DND-41 (cell line): ENCODE results near the gene NEURL3.

Source experiments
- ATAC-seq: fragments of 200-7000 bp; cut with Tn5 transposase; 3 replicates; pipeline ENCODE4 v1.9.1; 2021; ENCODE audit warnings: low read depth; ENCODE audit not compliant: insufficient read depth
- DNase-seq: peaks from one replicate; pipeline ENCODE4 v3.0.0-alpha.2; 2020
- H2AFZ ChIP-seq: 2 replicates; pipeline ENCODE4 v1.6.0; 2012; ENCODE audit warnings: low read depth, low read length
- H3K27ac ChIP-seq: 2 replicates; pipeline ENCODE4 v1.5.1; 2012; ENCODE audit warnings: low read length, inconsistent platforms
- H3K27me3 ChIP-seq: fragments of 200-600 bp; sonication (generic); 2 replicates; pipeline ENCODE4 v1.6.0; 2012; ENCODE audit warnings: low read length, mild to moderate bottlenecking, inconsistent platforms; ENCODE audit not compliant: insufficient read depth, poor library complexity
- H3K36me3 ChIP-seq: 2 replicates; pipeline ENCODE4 v1.5.1; 2012; ENCODE audit warnings: low read length, inconsistent platforms; ENCODE audit not compliant: insufficient read depth
- H3K4me1 ChIP-seq: 2 replicates; pipeline ENCODE4 v1.5.1; 2012; ENCODE audit warnings: mild to moderate bottlenecking, low read length; ENCODE audit not compliant: insufficient read depth
- H3K4me2 ChIP-seq: 2 replicates; pipeline ENCODE4 v1.6.0; 2012; ENCODE audit warnings: mild to moderate bottlenecking, moderate library complexity, low read length, inconsistent platforms; ENCODE audit not compliant: insufficient read depth
- H3K4me3 ChIP-seq, 2 experiments: fragments of 200-600 bp in 1 of 2; shearing (Covaris generic) in 1 of 2; 2 replicates each; pipeline ENCODE4 v1.5.1; 2012 to 2016; ENCODE audit warnings: inconsistent platforms in 2 of 2, low read length in 2 of 2, mild to moderate bottlenecking in 2 of 2, low read depth in 1 of 2, moderate library complexity in 1 of 2
- H3K79me2 ChIP-seq: 2 replicates; pipeline ENCODE4 v1.6.0; 2012; ENCODE audit warnings: low read length, inconsistent platforms; ENCODE audit not compliant: insufficient read depth
- H3K9ac ChIP-seq: 2 replicates; pipeline ENCODE4 v1.6.0; 2012; ENCODE audit warnings: low read depth, mild to moderate bottlenecking, inconsistent platforms, low read length, moderate library complexity
- H3K9me3 ChIP-seq: 2 replicates; pipeline ENCODE4 v1.5.1; 2012; ENCODE audit warnings: low read length, moderate library complexity, mild to moderate bottlenecking, inconsistent platforms; ENCODE audit not compliant: insufficient read depth, severe bottlenecking
- H4K20me1 ChIP-seq: 2 replicates; pipeline ENCODE4 v1.6.0; 2012; ENCODE audit warnings: low read length; ENCODE audit not compliant: insufficient read depth
- EZH2 ChIP-seq: IDR thresholded peaks from 3 replicates; pipeline ENCODE4 v1.6.1; 2012; ENCODE audit warnings: borderline replicate concordance, low read depth, mild to moderate bottlenecking, moderate library complexity, low read length, inconsistent platforms; ENCODE audit not compliant: severe bottlenecking
- TF ChIP-seq, protein P1 (sequence below): IDR thresholded peaks from 2 replicates; pipeline ENCODE4 v1.5.1; 2012; ENCODE audit warnings: borderline replicate concordance, low read length, moderate library complexity, mild to moderate bottlenecking; ENCODE audit not compliant: poor library complexity, severe bottlenecking; ENCODE audit errors: extremely low read depth

The NEURL3 gene

DNA sequence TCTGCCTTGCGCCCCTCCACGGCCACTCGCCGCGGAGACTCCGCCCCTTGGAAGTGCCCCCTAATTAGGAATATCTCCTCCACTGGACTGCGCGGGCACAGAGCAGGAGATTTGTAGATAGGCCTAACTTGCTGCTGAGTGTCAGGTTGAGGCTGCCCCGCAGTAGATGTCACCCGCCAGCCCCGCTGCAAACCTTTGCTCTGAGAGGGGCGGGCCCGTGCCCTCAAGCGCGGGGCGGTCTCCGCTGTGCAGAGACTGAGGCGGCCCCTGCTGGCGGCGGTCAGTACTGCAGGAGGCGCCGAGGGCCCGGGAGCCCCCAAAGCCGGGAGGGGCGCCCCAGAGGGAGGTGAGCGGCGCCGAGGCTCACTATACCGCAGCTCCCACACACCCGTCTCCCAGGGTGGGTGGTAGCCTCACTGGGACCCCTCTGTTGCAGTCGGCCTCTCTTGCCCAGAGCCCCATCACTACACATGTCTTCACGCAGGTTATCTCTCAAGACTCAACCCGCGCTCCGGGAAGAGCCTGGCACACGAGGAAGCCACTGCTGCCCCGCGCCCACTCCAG lies 2.9 kb upstream of the NEURL3 start:
- Histone ChIP-seq H3K9me3 (no peaks in the 10 kb centered on the region), H2AFZ (peak overlapping the region; percentile 80), H4K20me1 (no peaks in the 10 kb centered on the region; the same call in none of the 2 replicates), H3K79me2 (no peaks in the 10 kb centered on the region), H3K4me3 (peak overlapping the region in 1 of 2 experiments; percentile 35; a peak in 1 of 4 replicates), H3K4me2 (peak overlapping the region; percentile 62), H3K9ac (no peak overlapping the region), H3K36me3 (no peaks in the 10 kb centered on the region), H3K27me3 (peaks cover 3% of the 10 kb centered on the region), H3K27ac (no peak overlapping the region), H3K4me1 (peaks cover 8% of the 10 kb centered on the region)
- DNase-seq (peak; percentile 82), ATAC-seq (peak; percentile 94)
- TF ChIP-seq, protein P1, sequence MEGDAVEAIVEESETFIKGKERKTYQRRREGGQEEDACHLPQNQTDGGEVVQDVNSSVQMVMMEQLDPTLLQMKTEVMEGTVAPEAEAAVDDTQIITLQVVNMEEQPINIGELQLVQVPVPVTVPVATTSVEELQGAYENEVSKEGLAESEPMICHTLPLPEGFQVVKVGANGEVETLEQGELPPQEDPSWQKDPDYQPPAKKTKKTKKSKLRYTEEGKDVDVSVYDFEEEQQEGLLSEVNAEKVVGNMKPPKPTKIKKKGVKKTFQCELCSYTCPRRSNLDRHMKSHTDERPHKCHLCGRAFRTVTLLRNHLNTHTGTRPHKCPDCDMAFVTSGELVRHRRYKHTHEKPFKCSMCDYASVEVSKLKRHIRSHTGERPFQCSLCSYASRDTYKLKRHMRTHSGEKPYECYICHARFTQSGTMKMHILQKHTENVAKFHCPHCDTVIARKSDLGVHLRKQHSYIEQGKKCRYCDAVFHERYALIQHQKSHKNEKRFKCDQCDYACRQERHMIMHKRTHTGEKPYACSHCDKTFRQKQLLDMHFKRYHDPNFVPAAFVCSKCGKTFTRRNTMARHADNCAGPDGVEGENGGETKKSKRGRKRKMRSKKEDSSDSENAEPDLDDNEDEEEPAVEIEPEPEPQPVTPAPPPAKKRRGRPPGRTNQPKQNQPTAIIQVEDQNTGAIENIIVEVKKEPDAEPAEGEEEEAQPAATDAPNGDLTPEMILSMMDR: peak; percentile 92
- TF ChIP-seq EZH2: no peak

DNA sequence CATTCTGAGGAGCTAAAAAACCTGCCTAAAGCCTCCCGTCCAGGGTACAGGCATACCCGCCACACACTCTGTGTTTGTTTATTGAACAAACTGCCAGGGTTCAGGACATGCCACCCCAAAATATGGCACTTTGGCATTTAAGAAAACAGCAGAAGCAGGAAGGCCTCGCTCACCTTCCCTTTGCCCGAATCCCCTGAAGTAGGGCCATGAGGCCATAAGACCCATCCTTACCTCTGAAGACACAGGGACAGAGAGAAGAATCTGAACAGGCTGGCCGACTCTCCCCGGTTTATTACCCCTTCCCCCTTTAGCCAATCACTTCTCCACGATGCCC lies 1.7 kb upstream of the NEURL3 start:
- Histone ChIP-seq H3K9me3 (no peaks in the 10 kb centered on the region), H3K4me1 (peaks cover 8% of the 10 kb centered on the region), H2AFZ (no peak overlapping the region), H3K79me2 (no peaks in the 10 kb centered on the region), H3K4me3 (no peak overlapping the region), H3K36me3 (no peaks in the 10 kb centered on the region), H3K4me2 (no peak overlapping the region), H3K9ac (no peak overlapping the region), H4K20me1 (no peaks in the 10 kb centered on the region; the same call in none of the 2 replicates), H3K27ac (no peak overlapping the region), H3K27me3 (peaks cover 3% of the 10 kb centered on the region)
- ATAC-seq (no peak), DNase-seq (no peak)
- TF ChIP-seq, protein P1: no peak

GRCh38 chr2:96506016-96506906 lies 1.1 kb upstream of the NEURL3 start:
- H3K9ac ChIP-seq: no peak overlapping the region
- H3K4me2 ChIP-seq: no peak overlapping the region
- H3K4me1 ChIP-seq: peaks cover 8% of the 10 kb centered on the region
- no peak overlapping the region for H3K4me3 ChIP-seq
- no peaks in the 10 kb centered on the region; the same call in none of the 2 replicates for H4K20me1 ChIP-seq
- H3K27me3 ChIP-seq: peaks cover 2% of the 10 kb centered on the region
- H2AFZ ChIP-seq: no peak overlapping the region
- DNase-seq: no peak
- H3K9me3 ChIP-seq: no peaks in the 10 kb centered on the region
- TF ChIP-seq, protein P1: no peak
- no peak for TF ChIP-seq EZH2
- H3K36me3 ChIP-seq: no peaks in the 10 kb centered on the region
- ATAC-seq: no peak
- no peak overlapping the region for H3K27ac ChIP-seq
- H3K79me2 ChIP-seq: no peaks in the 10 kb centered on the region
